HepG2 (cell line): ENCODE data around the gene SLFN14. TPM values are rescaled to one million over a fixed set of nuclear protein-coding genes. Genes with fewer than 3 reads are reported as not detected.
A peak's percentile ranks its signal among the peaks of the same experiment; 100 is the strongest.

ENCODE experiments used
- CREBL2 ChIP-seq: sonication (generic); formaldehyde crosslinking; IDR thresholded peaks from 2 replicates; pipeline ENCODE4 v1.8.1; 2023; ENCODE audit warnings: missing genetic modification reagents, mild to moderate bottlenecking, borderline replicate concordance
- FOXA1 ChIP-seq, 2 experiments: fragments of 450-650 bp in 1 of 2; sonication (generic) in 1 of 2; formaldehyde crosslinking in 1 of 2; IDR thresholded peaks; 2 replicates each; pipeline versions ENCODE4 v1.4.0 to v1.6.1; 2016 to 2020; ENCODE audit warnings: missing genetic modification reagents in 1 of 2
- GATAD2A ChIP-seq: IDR thresholded peaks from 2 replicates; pipeline ENCODE4 v1.6.1; 2016
- ISL2 ChIP-seq: sonication (generic); formaldehyde crosslinking; IDR thresholded peaks from 2 replicates; pipeline ENCODE4 v1.5.0; 2020; ENCODE audit warnings: missing genetic modification reagents
- KAT8 ChIP-seq: IDR thresholded peaks from 2 replicates; pipeline ENCODE4 v1.6.1; 2016; ENCODE audit warnings: missing genetic modification reagents, missing compliant biosample characterization
- MAZ ChIP-seq, 2 experiments: sonication (generic) in 1 of 2; formaldehyde crosslinking in 1 of 2; IDR thresholded peaks; 2 replicates each; pipeline versions ENCODE4 v1.5.0 to v1.6.1; 2012 to 2020; ENCODE audit warnings: low read depth in 2 of 2, mild to moderate bottlenecking in 2 of 2, borderline replicate concordance in 1 of 2, improper control_type of control experiment in 1 of 2, low read length in 1 of 2, missing genetic modification reagents in 1 of 2, moderate library complexity in 1 of 2
- MED8 ChIP-seq: sonication (generic); formaldehyde crosslinking; IDR thresholded peaks from 2 replicates; pipeline ENCODE4 v1.8.1; 2023; ENCODE audit warnings: mild to moderate bottlenecking, missing genetic modification reagents; ENCODE audit not compliant: insufficient replicate concordance
- ONECUT2 ChIP-seq: sonication (generic); formaldehyde crosslinking; IDR thresholded peaks from 2 replicates; pipeline ENCODE4 v1.4.0; 2020; ENCODE audit warnings: missing genetic modification reagents
- REST ChIP-seq, 2 experiments: IDR thresholded peaks; 2 replicates each; pipeline ENCODE4 v1.6.1; 2011 to 2012; ENCODE audit warnings: low read length in 2 of 2, borderline replicate concordance in 1 of 2, low read depth in 1 of 2, mild to moderate bottlenecking in 1 of 2, moderate library complexity in 1 of 2
- SKIL ChIP-seq: sonication (generic); formaldehyde crosslinking; IDR thresholded peaks from 2 replicates; pipeline ENCODE4 v1.8.0; 2022; ENCODE audit warnings: missing genetic modification reagents, mild to moderate bottlenecking, moderate library complexity, borderline replicate concordance
- ZNF101 ChIP-seq: sonication (generic); formaldehyde crosslinking; IDR thresholded peaks from 2 replicates; pipeline ENCODE4 v1.4.0; 2020; ENCODE audit warnings: mild to moderate bottlenecking, low read depth, missing genetic modification reagents, borderline replicate concordance
- ZNF225 ChIP-seq: sonication (generic); formaldehyde crosslinking; IDR thresholded peaks from 2 replicates; pipeline ENCODE4 v1.4.0; 2020; ENCODE audit warnings: mild to moderate bottlenecking, missing genetic modification reagents
- ZNF547 ChIP-seq: sonication (generic); formaldehyde crosslinking; IDR thresholded peaks from 2 replicates; pipeline ENCODE4 v1.5.1; 2020; ENCODE audit warnings: mild to moderate bottlenecking, missing genetic modification reagents
- polyA plus RNA-seq, 8 experiments: library from polyadenylated mRNA; depleted of rRNA in 3 of 8; stranded (reverse) in 7 of 8; unstranded in 1 of 8; fragments of >200 nt; fragmentation: Illumina TruSeq in 4 of 8; extraction: Trizol in 4 of 8; gene quantifications; 2 replicates each; pipeline versions ENCODE4 v1.2.1 to v1.2.3, GENCODE V29; 2011 to 2016; ENCODE audit warnings: low read depth in 4 of 8, missing spikeins in 1 of 8, mixed read lengths in 1 of 8; ENCODE audit not compliant: insufficient read depth in 1 of 8
- total RNA-seq, 5 experiments: library from RNA; depleted of rRNA; stranded (reverse); fragments of >200 nt; fragmentation: Illumina TruSeq; extraction: Trizol; gene quantifications; 2 replicates each; pipeline ENCODE4 v1.2.3, GENCODE V29; 2016; ENCODE audit warnings: low read depth in 1 of 5
- TF ChIP-seq, protein P1 (sequence below): sonication (generic); formaldehyde crosslinking; IDR thresholded peaks from 2 replicates; pipeline ENCODE4 v1.5.1; 2020; ENCODE audit warnings: missing genetic modification reagents, mild to moderate bottlenecking, borderline replicate concordance
- TF ChIP-seq, protein P2 (sequence below): sonication (generic); formaldehyde crosslinking; IDR thresholded peaks from 2 replicates; pipeline ENCODE4 v1.4.0; 2020; ENCODE audit warnings: missing genetic modification reagents
- TF ChIP-seq, protein P3 (sequence below), 2 experiments: sonication (generic) in 1 of 2; formaldehyde crosslinking in 1 of 2; IDR thresholded peaks; 2 replicates each; pipeline versions ENCODE4 v1.5.1 to v1.6.1; 2011 to 2020; ENCODE audit warnings: borderline replicate concordance in 1 of 2, low read depth in 1 of 2, low read length in 1 of 2, mild to moderate bottlenecking in 1 of 2, missing genetic modification reagents in 1 of 2, moderate library complexity in 1 of 2

The SLFN14 gene
- total and polyA plus RNA-seq, 2 of the 13 experiments (the other 11 are each of a cell fraction or from before 2014, with no cell fraction given) = not detected

GRCh38 chr17:35587074-35587961 lies 26.7 kb upstream of the SLFN14 start, which contains the start of gene AP2B1 (continued):
- peak; percentile 84 for TF ChIP-seq GATAD2A
- no peak for TF ChIP-seq MED8
- no peak for TF ChIP-seq ISL2 (CRISPR knock-in tag)
- TF ChIP-seq FOXA1 (IDR thresholded peaks at IDR 0.05) = no peak
- TF ChIP-seq FOXA1 (CRISPR knock-in tag; IDR thresholded peaks at IDR 0.05) = peak; percentile 34; the same call in 1 of the 2 replicates
- no peak for TF ChIP-seq REST (IDR thresholded peaks at IDR 0.05; ENCODE audit: borderline replicate concordance in 1 of 2, low read depth in 1 of 2, low read length in 2 of 2)
- TF ChIP-seq, protein P1, sequence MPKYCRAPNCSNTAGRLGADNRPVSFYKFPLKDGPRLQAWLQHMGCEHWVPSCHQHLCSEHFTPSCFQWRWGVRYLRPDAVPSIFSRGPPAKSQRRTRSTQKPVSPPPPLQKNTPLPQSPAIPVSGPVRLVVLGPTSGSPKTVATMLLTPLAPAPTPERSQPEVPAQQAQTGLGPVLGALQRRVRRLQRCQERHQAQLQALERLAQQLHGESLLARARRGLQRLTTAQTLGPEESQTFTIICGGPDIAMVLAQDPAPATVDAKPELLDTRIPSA (CRISPR knock-in tag) = no peak
- TF ChIP-seq, protein P2, sequence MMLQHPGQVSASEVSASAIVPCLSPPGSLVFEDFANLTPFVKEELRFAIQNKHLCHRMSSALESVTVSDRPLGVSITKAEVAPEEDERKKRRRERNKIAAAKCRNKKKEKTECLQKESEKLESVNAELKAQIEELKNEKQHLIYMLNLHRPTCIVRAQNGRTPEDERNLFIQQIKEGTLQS (CRISPR knock-in tag) = peak; percentile 63; the same call in 1 of the 2 replicates
- peak; percentile 79; the same call in 1 of the 2 replicates for TF ChIP-seq MAZ (IDR thresholded peaks at IDR 0.05; ENCODE audit: borderline replicate concordance, low read depth, low read length)
- peak; percentile 65; the same call in 1 of the 2 replicates for TF ChIP-seq MAZ (CRISPR knock-in tag; IDR thresholded peaks at IDR 0.05; ENCODE audit: low read depth)
- TF ChIP-seq ZNF225 = 0 out of 2 replicates have a peak, but pooled peaks have one; percentile 69
- no peak for TF ChIP-seq ONECUT2 (CRISPR knock-in tag)
- TF ChIP-seq, protein P3, sequence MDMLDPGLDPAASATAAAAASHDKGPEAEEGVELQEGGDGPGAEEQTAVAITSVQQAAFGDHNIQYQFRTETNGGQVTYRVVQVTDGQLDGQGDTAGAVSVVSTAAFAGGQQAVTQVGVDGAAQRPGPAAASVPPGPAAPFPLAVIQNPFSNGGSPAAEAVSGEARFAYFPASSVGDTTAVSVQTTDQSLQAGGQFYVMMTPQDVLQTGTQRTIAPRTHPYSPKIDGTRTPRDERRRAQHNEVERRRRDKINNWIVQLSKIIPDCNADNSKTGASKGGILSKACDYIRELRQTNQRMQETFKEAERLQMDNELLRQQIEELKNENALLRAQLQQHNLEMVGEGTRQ (IDR thresholded peaks at IDR 0.05; ENCODE audit: low read depth, low read length) = no peak
- TF ChIP-seq, protein P3 (CRISPR knock-in tag; IDR thresholded peaks at IDR 0.05; ENCODE audit: borderline replicate concordance) = peak; percentile 25; the same call in 1 of the 2 replicates
- peak; percentile 16; the same call in 1 of the 2 replicates for TF ChIP-seq SKIL
- no peak for TF ChIP-seq ZNF101
- no peak for TF ChIP-seq ZNF547 (CRISPR knock-in tag)
- no peak for TF ChIP-seq CREBL2 (CRISPR knock-in tag)
- peak; percentile 100 for TF ChIP-seq KAT8 (CRISPR knock-in tag)
